ENCODE measurements around the gene RAET1L.
"Not testable (repeated sequence)": the region's sequence is repeated elsewhere in the genome, so short reads cannot be mapped to it uniquely, and the experiment has no call there.

RAET1L gene

DNA sequence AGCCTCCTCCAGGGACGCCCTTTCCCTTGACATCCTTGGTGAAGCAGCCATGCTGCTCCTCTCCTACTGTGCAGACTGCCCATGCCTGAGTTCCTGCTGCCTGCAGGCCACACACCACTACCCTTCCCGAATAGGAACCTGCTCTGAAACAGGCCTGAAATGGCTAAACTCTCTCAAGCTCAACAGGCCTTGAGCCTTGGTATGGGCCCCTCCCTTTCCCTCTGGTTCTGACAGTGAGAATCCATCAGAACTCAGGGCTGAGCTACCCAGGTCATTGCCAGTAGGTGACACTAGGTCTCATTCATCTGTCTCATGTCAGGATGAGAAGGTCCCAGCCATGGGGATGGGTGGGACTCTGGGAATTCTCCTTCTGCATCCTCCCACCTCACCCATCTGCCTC is 25.7 kb downstream of the RAET1L start:
- H3K4me3 ChIP-seq (ENCODE audit: control insufficient read depth, low read depth, low read length) = no peak overlapping the region
- TF ChIP-seq CTCF (conservative IDR thresholded peaks at IDR 0.05; ENCODE audit: control insufficient read depth, insufficient read depth, low read depth, low read length) = no peak
- no peak for DNase-seq (ENCODE audit: low read depth)

DNA sequence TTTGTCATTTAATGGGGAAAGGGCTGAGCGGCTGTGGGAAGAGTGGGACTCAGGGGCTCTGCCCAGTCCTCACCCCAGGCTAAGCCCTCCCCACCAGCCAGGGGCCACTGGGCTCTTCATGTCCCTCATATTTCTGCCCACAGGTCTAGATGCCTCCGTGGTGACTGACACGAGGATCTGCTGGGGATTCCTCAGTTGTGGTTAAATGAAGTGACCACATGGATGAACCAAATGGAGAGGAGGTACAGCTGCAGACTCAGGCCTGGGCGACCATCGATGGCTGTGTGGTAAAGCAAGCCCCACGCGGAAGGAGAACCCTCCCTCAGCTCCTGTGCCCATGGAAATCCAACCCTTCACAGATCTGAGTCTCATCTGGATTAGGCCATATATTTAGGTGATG is 29.4 kb downstream of the RAET1L start:
- no peak for TF ChIP-seq CTCF (conservative IDR thresholded peaks at IDR 0.05; ENCODE audit: control insufficient read depth, insufficient read depth, low read depth, low read length)
- no peak overlapping the region for H3K4me3 ChIP-seq (ENCODE audit: control insufficient read depth, low read depth, low read length)
- no peak for DNase-seq (ENCODE audit: low read depth)

- no peak overlapping the region for H3K4me3 ChIP-seq (ENCODE audit: control insufficient read depth, low read depth, low read length)
- TF ChIP-seq CTCF (conservative IDR thresholded peaks at IDR 0.05; ENCODE audit: control insufficient read depth, insufficient read depth, low read depth, low read length) = no peak
- DNase-seq (ENCODE audit: low read depth) = no peak
These were observed 30.0 kb downstream of the RAET1L start for GRCh38 chr6:149995235-149995750.

DNA sequence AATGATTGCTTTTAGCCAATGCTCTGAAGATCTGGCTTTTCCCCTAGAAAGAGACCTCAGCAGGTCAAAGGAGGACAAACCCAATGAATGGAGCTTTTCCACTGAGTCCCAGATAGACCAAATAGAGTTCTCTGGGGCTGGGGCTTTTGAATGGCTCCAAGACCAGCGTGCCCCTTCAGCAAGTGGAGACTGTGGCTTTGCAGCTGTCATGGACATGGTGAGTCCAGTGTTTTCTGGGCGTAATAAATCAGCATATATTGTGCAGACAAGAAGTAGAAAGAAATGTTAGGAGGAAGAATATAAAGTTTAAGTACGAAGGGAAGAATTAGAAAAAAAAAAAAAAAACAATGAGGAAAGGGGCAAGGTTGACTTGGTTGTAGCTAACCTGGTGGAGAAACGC is 33.5 kb downstream of the RAET1L start:
- no peak for DNase-seq (ENCODE audit: low read depth)
- TF ChIP-seq CTCF (conservative IDR thresholded peaks at IDR 0.05; ENCODE audit: control insufficient read depth, insufficient read depth, low read depth, low read length) = no peak
- H3K4me3 ChIP-seq (ENCODE audit: control insufficient read depth, low read depth, low read length) = no peak overlapping the region

GRCh38 chr6:149991472-149991795 is 33.9 kb downstream of the RAET1L start:
- DNase-seq (ENCODE audit: low read depth); H3K4me3 ChIP-seq (ENCODE audit: control insufficient read depth, low read depth, low read length): not testable (repeated sequence)

GRCh38 chr6:149990661-149991471 is 34.5 kb downstream of the RAET1L start:
- TF ChIP-seq CTCF (conservative IDR thresholded peaks at IDR 0.05; ENCODE audit: control insufficient read depth, insufficient read depth, low read depth, low read length) = no peak
- no peak overlapping the region for H3K4me3 ChIP-seq (ENCODE audit: control insufficient read depth, low read depth, low read length)
- DNase-seq (ENCODE audit: low read depth) = no peak

GRCh38 chr6:149990212-149990660 is 35.1 kb downstream of the RAET1L start:
- no peak overlapping the region for H3K4me3 ChIP-seq (ENCODE audit: control insufficient read depth, low read depth, low read length)
- no peak for TF ChIP-seq CTCF (conservative IDR thresholded peaks at IDR 0.05; ENCODE audit: control insufficient read depth, insufficient read depth, low read depth, low read length)
- DNase-seq (ENCODE audit: low read depth) = no peak
